GM12864 (cell line): ENCODE results near the gene ZDHHC14.

Experiments
- DNase-seq: peaks from one replicate; pipeline ENCODE4 v3.0.0-alpha.2; 2011; ENCODE audit warnings: low read depth
- H3K4me3 ChIP-seq: 2 replicates; pipeline ENCODE4 v1.5.1; 2011; ENCODE audit warnings: mild to moderate bottlenecking, low read depth, low read length, control low read depth
- TF ChIP-seq, protein P1 (sequence below): IDR thresholded peaks from 2 replicates; pipeline ENCODE4 v1.5.1; 2011; ENCODE audit warnings: low read depth, mild to moderate bottlenecking, moderate library complexity, low read length, control low read depth, inconsistent platforms; ENCODE audit errors: missing control alignments

The ZDHHC14 gene

DNA sequence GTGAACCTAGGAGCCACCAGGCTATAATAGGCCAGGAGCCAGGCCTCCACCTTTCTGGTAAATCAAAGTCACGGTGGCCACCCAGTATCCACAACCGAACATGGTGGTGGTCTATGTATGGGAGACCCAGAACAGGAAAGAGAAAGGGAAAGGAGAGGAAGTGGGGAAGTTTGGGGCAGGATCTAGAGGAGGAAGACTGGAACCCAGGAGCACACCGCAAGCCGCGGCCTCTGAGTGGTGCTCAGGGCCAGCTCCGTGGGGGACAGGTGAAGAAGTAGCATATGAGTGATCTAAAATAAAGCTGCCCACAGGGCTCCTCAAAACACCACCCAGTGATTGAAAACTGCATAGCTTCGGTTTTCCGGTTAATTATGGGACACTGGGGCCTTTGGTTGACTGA lies 214.8 kb downstream of the ZDHHC14 start:
- TF ChIP-seq, protein P1, sequence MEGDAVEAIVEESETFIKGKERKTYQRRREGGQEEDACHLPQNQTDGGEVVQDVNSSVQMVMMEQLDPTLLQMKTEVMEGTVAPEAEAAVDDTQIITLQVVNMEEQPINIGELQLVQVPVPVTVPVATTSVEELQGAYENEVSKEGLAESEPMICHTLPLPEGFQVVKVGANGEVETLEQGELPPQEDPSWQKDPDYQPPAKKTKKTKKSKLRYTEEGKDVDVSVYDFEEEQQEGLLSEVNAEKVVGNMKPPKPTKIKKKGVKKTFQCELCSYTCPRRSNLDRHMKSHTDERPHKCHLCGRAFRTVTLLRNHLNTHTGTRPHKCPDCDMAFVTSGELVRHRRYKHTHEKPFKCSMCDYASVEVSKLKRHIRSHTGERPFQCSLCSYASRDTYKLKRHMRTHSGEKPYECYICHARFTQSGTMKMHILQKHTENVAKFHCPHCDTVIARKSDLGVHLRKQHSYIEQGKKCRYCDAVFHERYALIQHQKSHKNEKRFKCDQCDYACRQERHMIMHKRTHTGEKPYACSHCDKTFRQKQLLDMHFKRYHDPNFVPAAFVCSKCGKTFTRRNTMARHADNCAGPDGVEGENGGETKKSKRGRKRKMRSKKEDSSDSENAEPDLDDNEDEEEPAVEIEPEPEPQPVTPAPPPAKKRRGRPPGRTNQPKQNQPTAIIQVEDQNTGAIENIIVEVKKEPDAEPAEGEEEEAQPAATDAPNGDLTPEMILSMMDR = no peak
- H3K4me3 ChIP-seq = no peak overlapping the region

DNA sequence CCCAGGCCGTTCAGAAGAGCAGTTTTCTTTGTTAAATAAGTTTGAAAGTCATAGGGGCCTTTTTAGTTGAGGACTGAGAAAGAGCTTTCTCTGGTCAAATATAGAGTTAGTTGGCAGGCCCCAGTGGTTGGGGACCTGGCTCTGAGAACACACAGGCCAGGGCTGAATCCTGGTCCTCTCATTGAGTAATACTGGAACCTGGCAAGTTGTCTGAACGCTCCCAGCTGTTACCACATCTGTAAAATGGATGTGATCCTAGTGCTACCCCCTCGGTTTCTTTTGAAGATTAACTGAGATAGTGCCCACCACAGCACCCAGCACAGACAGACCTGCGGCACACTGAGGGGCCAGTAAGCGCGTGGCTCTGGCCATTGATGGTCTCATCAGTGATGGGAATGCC lies 215.5 kb downstream of the ZDHHC14 start:
- DNase-seq = no peak
- TF ChIP-seq, protein P1 = no peak
- H3K4me3 ChIP-seq = no peak overlapping the region

More for the DNA sequence above, 214.8 kb downstream of the ZDHHC14 start:
- no peak for DNase-seq

DNA sequence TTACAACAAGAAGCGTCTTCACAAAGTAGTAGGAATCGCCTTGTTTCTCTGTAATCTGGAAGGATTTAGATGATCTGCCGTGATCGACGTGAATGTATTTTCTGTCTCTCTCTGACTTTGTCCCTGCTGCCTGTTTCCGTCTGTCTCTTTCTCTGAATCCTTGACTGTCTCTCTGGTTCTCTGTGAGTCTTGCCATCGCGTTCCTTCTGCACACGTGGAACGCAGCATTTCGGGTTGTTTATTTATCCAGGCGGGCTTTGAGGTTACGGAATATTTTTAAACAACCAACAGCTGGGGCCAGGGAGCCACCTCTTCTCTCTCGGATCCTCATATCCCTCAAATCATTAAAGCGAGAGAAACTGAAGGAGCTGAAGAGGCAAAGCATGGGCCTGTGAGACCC lies 215.9 kb downstream of the ZDHHC14 start:
- no peak overlapping the region for H3K4me3 ChIP-seq
- DNase-seq = no peak
- TF ChIP-seq, protein P1 = no peak

DNA sequence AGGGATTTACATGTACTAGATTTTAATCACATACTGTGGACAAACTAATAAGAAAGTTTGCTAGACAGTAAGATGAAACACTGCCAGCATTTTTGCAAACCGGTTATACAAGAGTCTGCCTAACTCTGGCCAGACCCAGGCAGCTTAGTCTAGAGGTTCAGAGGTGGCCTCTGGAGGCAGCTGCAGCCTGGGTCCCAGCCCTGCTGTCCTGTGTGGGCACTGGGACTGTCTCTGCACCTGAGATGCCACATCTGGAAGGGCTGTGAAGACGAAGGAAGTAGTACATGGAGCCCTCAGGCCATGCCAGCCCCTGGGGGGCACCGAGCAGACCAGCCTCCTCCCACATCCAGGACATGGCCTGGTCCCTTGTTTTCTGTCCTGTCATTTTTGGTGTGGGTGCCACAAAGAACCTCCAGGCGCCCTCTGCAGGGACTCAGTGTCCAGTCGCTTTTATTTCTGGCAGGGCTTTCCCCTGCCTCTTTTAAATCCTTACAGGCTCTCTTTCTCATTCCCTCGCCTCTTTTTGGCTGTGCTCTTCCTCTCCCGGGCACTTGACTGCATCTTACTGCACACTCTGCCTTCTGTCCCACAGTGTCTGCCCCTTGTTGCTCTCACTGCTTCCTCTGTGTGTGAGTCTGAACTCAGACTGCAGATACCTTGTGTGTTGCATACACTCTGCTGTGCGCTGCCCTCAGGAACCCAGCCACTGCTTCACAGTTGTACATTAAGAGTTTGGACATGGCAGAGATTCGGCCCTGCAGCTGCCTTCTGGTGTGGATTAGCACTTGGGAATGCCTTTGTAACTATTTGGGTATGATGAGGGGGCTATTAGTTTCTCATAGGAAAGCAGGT lies 216.7 kb downstream of the ZDHHC14 start:
- no peak overlapping the region for H3K4me3 ChIP-seq
- DNase-seq = no peak
- TF ChIP-seq, protein P1 = peak; percentile 48

DNA sequence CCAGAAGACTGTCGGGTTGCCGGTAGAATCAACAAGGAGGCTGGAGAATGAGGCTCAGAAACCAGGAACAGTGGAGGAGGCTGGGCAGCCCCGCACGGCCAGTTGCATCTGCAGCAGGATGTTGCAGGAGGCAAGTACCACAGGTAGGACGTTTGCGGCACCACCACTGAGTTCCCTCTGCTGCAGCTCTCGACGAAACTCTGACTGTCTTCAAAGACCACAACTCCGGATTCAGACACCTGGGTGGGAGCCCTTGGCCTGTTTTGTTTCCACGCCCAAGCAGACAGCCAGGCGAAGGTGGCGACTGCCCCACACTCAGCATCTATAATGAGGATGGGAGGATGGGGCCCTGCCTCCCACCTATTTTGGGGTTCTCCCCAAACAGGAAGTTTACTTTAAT lies 218.2 kb downstream of the ZDHHC14 start:
- TF ChIP-seq, protein P1 = no peak
- H3K4me3 ChIP-seq = no peak overlapping the region
- DNase-seq = peak; percentile 46

DNA sequence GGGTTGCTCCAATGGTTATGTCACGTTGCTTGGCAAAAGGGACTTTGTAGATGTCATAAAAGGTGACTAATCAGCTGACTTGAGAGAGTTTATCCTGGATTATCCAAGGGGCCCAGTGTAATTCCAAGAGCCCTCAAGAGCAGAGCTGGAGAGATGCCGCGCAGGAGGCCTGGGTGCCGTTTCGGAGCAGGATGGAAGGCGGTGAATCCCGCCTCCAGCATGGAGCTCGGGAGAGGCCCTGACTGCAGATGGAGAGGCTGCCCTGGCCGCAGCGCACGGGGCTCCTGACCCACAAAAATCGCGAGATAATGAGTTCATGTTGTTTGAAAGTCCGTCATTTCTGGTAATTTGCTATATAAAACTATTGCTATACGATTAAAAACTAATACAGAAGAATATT lies 219.8 kb downstream of the ZDHHC14 start:
- H3K4me3 ChIP-seq = no peak overlapping the region
- no peak for DNase-seq
- TF ChIP-seq, protein P1 = no peak

DNA sequence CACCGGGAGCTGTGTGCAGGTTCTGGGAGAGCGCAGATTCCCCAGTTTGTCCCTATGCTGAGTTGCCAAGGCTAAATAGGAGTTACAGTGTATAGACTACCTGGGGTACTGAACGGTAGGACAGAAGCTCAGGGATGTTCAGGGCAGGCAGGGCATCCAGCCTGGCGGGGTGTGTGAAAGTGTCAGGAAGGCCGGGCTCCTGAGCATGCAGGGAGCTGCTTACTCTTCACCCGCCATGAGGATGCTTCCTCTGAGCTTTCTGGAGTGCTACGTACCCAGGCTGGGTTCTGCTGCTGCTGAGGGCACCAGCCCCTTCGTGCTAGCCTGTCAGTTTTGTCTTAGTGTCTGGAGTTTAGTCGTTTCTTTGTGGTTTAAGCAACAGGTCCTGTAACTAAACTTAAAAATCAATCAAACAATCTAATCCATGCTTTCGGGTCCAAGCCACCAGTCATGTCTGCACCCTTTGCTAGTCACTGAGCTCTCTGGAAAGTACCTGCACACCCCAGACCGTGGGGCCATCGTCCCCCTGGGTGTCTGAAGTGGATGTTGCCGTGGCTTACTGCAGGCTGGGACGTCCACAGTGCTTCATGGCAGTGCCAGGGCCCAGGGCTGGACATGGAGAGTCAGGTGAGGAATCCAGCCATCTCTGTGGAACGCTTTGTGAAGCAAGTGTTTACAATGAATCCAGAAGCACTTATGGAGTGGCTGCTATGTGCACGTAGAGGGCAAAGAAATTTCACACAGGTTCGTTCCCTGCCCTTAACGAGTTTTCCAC lies 221.7 kb downstream of the ZDHHC14 start:
- TF ChIP-seq, protein P1 = no peak
- DNase-seq = no peak
- no peak overlapping the region for H3K4me3 ChIP-seq
